H1 (cell line): ENCODE data around the gene KCP. TPM values are rescaled to one million over a fixed set of nuclear protein-coding genes. Genes with fewer than 3 reads are reported as not detected.

ENCODE experiments used
- E2F6 ChIP-seq: IDR thresholded peaks from 2 replicates; pipeline ENCODE4 v1.6.1; 2012; ENCODE audit warnings: inconsistent platforms
- JUND ChIP-seq: IDR thresholded peaks from 2 replicates; pipeline ENCODE4 v1.6.1; 2011; ENCODE audit warnings: mild to moderate bottlenecking, improper control_type of control experiment, low read length
- MAFK ChIP-seq: IDR thresholded peaks from 2 replicates; pipeline ENCODE4 v1.6.1; 2012; ENCODE audit warnings: low read depth, mild to moderate bottlenecking, improper control_type of control experiment, low read length
- POLR2AphosphoS5 ChIP-seq: IDR thresholded peaks from 2 replicates; pipeline ENCODE4 v1.6.1; 2011; ENCODE audit warnings: low read depth, low read length
- POU5F1 ChIP-seq: IDR thresholded peaks from 2 replicates; pipeline ENCODE4 v1.6.1; 2011; ENCODE audit warnings: low read depth, mild to moderate bottlenecking, low read length, moderate library complexity
- TAF7 ChIP-seq: optimal IDR thresholded peaks from 2 replicates; pipeline ENCODE3; 2011; ENCODE audit warnings: low read depth, mild to moderate bottlenecking, inconsistent platforms, low read length, moderate library complexity, borderline replicate concordance
- polyA plus RNA-seq, 7 experiments: library from polyadenylated mRNA; depleted of rRNA in 3 of 7; stranded (reverse) in 5 of 7; unstranded in 2 of 7; fragments of >200 nt in 5 of 7; fragments of 200-250 nt in 2 of 7; gene quantifications; 1 replicate in 5 of 7; 2 replicates in 1 of 7; 4 replicates in 1 of 7; pipeline versions ENCODE4 v1.2.1 to v1.2.3, GENCODE V29; 2011 to 2013; ENCODE audit warnings: missing spikeins in 2 of 7, mixed read lengths in 2 of 7
- total RNA-seq: library from RNA; stranded (reverse); fragmentation: NEBNext Ultra II Directional; extraction: Animal tissue kit (Norgen Biotek cat#: 25700); gene quantifications from 2 replicates; pipeline ENCODE4 v1.2.1, GENCODE V29; 2021
- TF ChIP-seq, protein P1 (sequence below): fragments of 300-600 bp; sonication (generic); IDR thresholded peaks from 2 replicates; pipeline ENCODE4 v1.7.1; 2012; ENCODE audit warnings: low read length, moderate library complexity, mild to moderate bottlenecking, inconsistent platforms; ENCODE audit not compliant: insufficient replicate concordance

KCP gene
- total and polyA plus RNA-seq, 2 of the 8 experiments (the other 6 are each of a cell fraction or from before 2014, with no cell fraction given): 1.3 to 2.0 TPM

GRCh38 chr7:128877756-128878120, 32.8 kb downstream of the KCP start (continued):
- TF ChIP-seq, protein P1, sequence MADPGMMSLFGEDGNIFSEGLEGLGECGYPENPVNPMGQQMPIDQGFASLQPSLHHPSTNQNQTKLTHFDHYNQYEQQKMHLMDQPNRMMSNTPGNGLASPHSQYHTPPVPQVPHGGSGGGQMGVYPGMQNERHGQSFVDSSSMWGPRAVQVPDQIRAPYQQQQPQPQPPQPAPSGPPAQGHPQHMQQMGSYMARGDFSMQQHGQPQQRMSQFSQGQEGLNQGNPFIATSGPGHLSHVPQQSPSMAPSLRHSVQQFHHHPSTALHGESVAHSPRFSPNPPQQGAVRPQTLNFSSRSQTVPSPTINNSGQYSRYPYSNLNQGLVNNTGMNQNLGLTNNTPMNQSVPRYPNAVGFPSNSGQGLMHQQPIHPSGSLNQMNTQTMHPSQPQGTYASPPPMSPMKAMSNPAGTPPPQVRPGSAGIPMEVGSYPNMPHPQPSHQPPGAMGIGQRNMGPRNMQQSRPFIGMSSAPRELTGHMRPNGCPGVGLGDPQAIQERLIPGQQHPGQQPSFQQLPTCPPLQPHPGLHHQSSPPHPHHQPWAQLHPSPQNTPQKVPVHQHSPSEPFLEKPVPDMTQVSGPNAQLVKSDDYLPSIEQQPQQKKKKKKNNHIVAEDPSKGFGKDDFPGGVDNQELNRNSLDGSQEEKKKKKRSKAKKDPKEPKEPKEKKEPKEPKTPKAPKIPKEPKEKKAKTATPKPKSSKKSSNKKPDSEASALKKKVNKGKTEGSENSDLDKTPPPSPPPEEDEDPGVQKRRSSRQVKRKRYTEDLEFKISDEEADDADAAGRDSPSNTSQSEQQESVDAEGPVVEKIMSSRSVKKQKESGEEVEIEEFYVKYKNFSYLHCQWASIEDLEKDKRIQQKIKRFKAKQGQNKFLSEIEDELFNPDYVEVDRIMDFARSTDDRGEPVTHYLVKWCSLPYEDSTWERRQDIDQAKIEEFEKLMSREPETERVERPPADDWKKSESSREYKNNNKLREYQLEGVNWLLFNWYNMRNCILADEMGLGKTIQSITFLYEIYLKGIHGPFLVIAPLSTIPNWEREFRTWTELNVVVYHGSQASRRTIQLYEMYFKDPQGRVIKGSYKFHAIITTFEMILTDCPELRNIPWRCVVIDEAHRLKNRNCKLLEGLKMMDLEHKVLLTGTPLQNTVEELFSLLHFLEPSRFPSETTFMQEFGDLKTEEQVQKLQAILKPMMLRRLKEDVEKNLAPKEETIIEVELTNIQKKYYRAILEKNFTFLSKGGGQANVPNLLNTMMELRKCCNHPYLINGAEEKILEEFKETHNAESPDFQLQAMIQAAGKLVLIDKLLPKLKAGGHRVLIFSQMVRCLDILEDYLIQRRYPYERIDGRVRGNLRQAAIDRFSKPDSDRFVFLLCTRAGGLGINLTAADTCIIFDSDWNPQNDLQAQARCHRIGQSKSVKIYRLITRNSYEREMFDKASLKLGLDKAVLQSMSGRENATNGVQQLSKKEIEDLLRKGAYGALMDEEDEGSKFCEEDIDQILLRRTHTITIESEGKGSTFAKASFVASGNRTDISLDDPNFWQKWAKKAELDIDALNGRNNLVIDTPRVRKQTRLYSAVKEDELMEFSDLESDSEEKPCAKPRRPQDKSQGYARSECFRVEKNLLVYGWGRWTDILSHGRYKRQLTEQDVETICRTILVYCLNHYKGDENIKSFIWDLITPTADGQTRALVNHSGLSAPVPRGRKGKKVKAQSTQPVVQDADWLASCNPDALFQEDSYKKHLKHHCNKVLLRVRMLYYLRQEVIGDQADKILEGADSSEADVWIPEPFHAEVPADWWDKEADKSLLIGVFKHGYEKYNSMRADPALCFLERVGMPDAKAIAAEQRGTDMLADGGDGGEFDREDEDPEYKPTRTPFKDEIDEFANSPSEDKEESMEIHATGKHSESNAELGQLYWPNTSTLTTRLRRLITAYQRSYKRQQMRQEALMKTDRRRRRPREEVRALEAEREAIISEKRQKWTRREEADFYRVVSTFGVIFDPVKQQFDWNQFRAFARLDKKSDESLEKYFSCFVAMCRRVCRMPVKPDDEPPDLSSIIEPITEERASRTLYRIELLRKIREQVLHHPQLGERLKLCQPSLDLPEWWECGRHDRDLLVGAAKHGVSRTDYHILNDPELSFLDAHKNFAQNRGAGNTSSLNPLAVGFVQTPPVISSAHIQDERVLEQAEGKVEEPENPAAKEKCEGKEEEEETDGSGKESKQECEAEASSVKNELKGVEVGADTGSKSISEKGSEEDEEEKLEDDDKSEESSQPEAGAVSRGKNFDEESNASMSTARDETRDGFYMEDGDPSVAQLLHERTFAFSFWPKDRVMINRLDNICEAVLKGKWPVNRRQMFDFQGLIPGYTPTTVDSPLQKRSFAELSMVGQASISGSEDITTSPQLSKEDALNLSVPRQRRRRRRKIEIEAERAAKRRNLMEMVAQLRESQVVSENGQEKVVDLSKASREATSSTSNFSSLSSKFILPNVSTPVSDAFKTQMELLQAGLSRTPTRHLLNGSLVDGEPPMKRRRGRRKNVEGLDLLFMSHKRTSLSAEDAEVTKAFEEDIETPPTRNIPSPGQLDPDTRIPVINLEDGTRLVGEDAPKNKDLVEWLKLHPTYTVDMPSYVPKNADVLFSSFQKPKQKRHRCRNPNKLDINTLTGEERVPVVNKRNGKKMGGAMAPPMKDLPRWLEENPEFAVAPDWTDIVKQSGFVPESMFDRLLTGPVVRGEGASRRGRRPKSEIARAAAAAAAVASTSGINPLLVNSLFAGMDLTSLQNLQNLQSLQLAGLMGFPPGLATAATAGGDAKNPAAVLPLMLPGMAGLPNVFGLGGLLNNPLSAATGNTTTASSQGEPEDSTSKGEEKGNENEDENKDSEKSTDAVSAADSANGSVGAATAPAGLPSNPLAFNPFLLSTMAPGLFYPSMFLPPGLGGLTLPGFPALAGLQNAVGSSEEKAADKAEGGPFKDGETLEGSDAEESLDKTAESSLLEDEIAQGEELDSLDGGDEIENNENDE: no peak
- TF ChIP-seq POU5F1 (no peak), MAFK (no peak), POLR2AphosphoS5 (no peak), TAF7 (no peak), JUND (no peak), E2F6 (no peak)
